Subcutaneous abdominal adipose tissue (tissue), 5 donors: ENCODE data around the gene AGPS.

Experiments used
- H3K27ac ChIP-seq: one replicate; pipeline ENCODE4 v1.7.0; 2013; ENCODE audit warnings: low read depth, mild to moderate bottlenecking, inconsistent platforms, low read length, moderate library complexity
- H3K27me3 ChIP-seq, 5 donors: one replicate each; pipeline ENCODE4 v1.7.0; 2013; ENCODE audit warnings: low read length in 5 of 5, inconsistent platforms in 1 of 5; ENCODE audit not compliant: control insufficient read depth in 5 of 5, insufficient read depth in 4 of 5
- H3K36me3 ChIP-seq, 5 donors: one replicate each; pipeline ENCODE4 v1.7.0; 2013; ENCODE audit warnings: low read length in 5 of 5; ENCODE audit not compliant: control insufficient read depth in 5 of 5, insufficient read depth in 5 of 5
- H3K4me1 ChIP-seq, 5 donors: one replicate each; pipeline ENCODE4 v1.7.0; 2013; ENCODE audit warnings: low read length in 5 of 5, mild to moderate bottlenecking in 3 of 5, moderate library complexity in 1 of 5; ENCODE audit not compliant: control insufficient read depth in 5 of 5, insufficient read depth in 5 of 5
- H3K4me3 ChIP-seq, 5 donors: one replicate each; pipeline ENCODE4 v1.7.0; 2013; ENCODE audit warnings: low read length in 5 of 5, low read depth in 1 of 5
- H3K9ac ChIP-seq, 5 donors: one replicate each; pipeline ENCODE4 v1.7.0; 2013; ENCODE audit warnings: low read length in 5 of 5, mild to moderate bottlenecking in 4 of 5, moderate library complexity in 3 of 5
- H3K9me3 ChIP-seq, 5 donors: one replicate each; pipeline ENCODE4 v1.7.0; 2013; ENCODE audit warnings: low read length in 5 of 5; ENCODE audit not compliant: control insufficient read depth in 5 of 5
- donor health status: healthy.
- donor health status: healthy.
- donor health status: healthy.
- donor health status: healthy.
- donor health status: healthy.

The AGPS gene

GRCh38 chr2:177584030-177584692 lies 191.6 kb downstream of the AGPS start:
- Histone ChIP-seq H3K36me3 (no peaks in the 10 kb centered on the region), H3K9ac (no peak overlapping the region), H3K27ac (no peak overlapping the region), H3K9me3 (no peaks in the 10 kb centered on the region), H3K27me3 (no peaks in the 10 kb centered on the region), H3K4me1 (peaks cover 0 to 7% (median 5%) of the 10 kb centered on the region in 5 donors), H3K4me3 (no peak overlapping the region)

- Histone ChIP-seq H3K4me3 (no peak overlapping the region), H3K36me3 (no peaks in the 10 kb centered on the region), H3K4me1 (peaks cover 0 to 5% (median 4%) of the 10 kb centered on the region in 5 donors), H3K9me3 (no peaks in the 10 kb centered on the region), H3K9ac (no peak overlapping the region), H3K27me3 (no peaks in the 10 kb centered on the region), H3K27ac (no peak overlapping the region)
Observed at GRCh38 chr2:177585234-177585863, 192.8 kb downstream of the AGPS start.

GRCh38 chr2:177586154-177586553 lies 193.6 kb downstream of the AGPS start:
- H3K27ac ChIP-seq: no peak overlapping the region
- no peaks in the 10 kb centered on the region for H3K4me1 ChIP-seq
- no peaks in the 10 kb centered on the region for H3K36me3 ChIP-seq
- H3K9ac ChIP-seq: no peak overlapping the region
- H3K27me3 ChIP-seq: no peaks in the 10 kb centered on the region
- H3K4me3 ChIP-seq: no peak overlapping the region
- H3K9me3 ChIP-seq: no peaks in the 10 kb centered on the region

GRCh38 chr2:177587371-177587770 lies 194.8 kb downstream of the AGPS start:
- Histone ChIP-seq H3K9me3 (no peaks in the 10 kb centered on the region), H3K27ac (no peak overlapping the region), H3K9ac (no peak overlapping the region), H3K4me1 (no peaks in the 10 kb centered on the region), H3K4me3 (no peak overlapping the region), H3K27me3 (no peaks in the 10 kb centered on the region), H3K36me3 (no peaks in the 10 kb centered on the region)

GRCh38 chr2:177588671-177589070 lies 196.1 kb downstream of the AGPS start:
- no peaks in the 10 kb centered on the region for H3K4me1 ChIP-seq
- H3K27ac ChIP-seq: no peak overlapping the region
- H3K36me3 ChIP-seq: no peaks in the 10 kb centered on the region
- H3K4me3 ChIP-seq: no peak overlapping the region
- H3K27me3 ChIP-seq: no peaks in the 10 kb centered on the region
- no peaks in the 10 kb centered on the region for H3K9me3 ChIP-seq
- H3K9ac ChIP-seq: no peak overlapping the region

GRCh38 chr2:177589186-177589585 lies 196.6 kb downstream of the AGPS start:
- Histone ChIP-seq H3K4me3 (no peak overlapping the region), H3K9ac (no peak overlapping the region), H3K4me1 (no peaks in the 10 kb centered on the region), H3K27ac (no peak overlapping the region), H3K27me3 (no peaks in the 10 kb centered on the region), H3K9me3 (no peaks in the 10 kb centered on the region), H3K36me3 (no peaks in the 10 kb centered on the region)

- no peak overlapping the region for H3K27ac ChIP-seq
- H3K4me1 ChIP-seq: no peaks in the 10 kb centered on the region
- no peaks in the 10 kb centered on the region for H3K9me3 ChIP-seq
- no peaks in the 10 kb centered on the region for H3K27me3 ChIP-seq
- H3K4me3 ChIP-seq: no peak overlapping the region
- H3K9ac ChIP-seq: no peak overlapping the region
- no peaks in the 10 kb centered on the region for H3K36me3 ChIP-seq
Observed at GRCh38 chr2:177592397-177592796, 199.8 kb downstream of the AGPS start.

- H3K36me3 ChIP-seq: no peaks in the 10 kb centered on the region
- H3K27ac ChIP-seq: no peak overlapping the region
- peaks cover 2 to 4% (median 3%) of the 10 kb centered on the region in 5 donors for H3K4me1 ChIP-seq
- no peaks in the 10 kb centered on the region for H3K9me3 ChIP-seq
- H3K9ac ChIP-seq: no peak overlapping the region
- H3K4me3 ChIP-seq: no peak overlapping the region
- no peaks in the 10 kb centered on the region for H3K27me3 ChIP-seq
Observed at GRCh38 chr2:177592945-177593344, 200.4 kb downstream of the AGPS start.

GRCh38 chr2:177593402-177593801 lies 200.8 kb downstream of the AGPS start:
- Histone ChIP-seq H3K9ac (no peak overlapping the region), H3K27ac (no peak overlapping the region), H3K36me3 (no peaks in the 10 kb centered on the region), H3K4me1 (peaks cover 3 to 9% (median 8%) of the 10 kb centered on the region in 5 donors), H3K27me3 (no peaks in the 10 kb centered on the region), H3K9me3 (no peaks in the 10 kb centered on the region), H3K4me3 (no peak overlapping the region)
